Measurements from ENCODE around the gene TJP3. TPM values are rescaled to one million over a fixed set of nuclear protein-coding genes. Genes with fewer than 3 reads are reported as not detected.

TJP3 gene
- total RNA-seq, 2 donors from 2014 or later, result 15.7 to 25.9 TPM

DNA sequence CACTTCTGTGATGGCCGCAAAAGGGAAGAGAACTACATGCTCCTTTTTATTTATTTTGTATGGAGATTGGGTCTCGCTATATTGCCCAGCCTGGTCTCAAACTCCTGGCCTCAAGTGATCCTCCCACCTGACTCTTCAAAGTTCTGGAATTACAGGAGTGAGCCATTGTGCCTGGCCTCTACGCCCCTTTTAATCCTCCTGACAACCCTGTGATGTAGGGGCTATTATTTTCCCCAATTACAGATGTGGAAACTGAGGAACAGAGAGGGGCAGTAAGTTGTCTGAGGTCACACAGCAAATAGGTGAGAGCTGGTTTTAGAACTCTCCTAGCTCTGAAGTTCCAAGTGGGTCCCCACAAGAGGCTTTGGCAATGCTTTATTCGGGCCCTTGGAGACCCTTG is 11.7 kb downstream of the TJP3 start:
- Histone ChIP-seq H3K9ac (ENCODE audit: extremely low read depth, low read length, poor library complexity, severe bottlenecking) (no peak overlapping the region), H3K36me3 (ENCODE audit: control insufficient read depth, insufficient read depth, low read length) (no peaks in the 10 kb centered on the region), H3K4me1 (ENCODE audit: control insufficient read depth, insufficient read depth, low read length) (no peaks in the 10 kb centered on the region), H3K9me3 (ENCODE audit: control insufficient read depth, low read length) (no peaks in the 10 kb centered on the region), H3K27ac (ENCODE audit: low read depth, low read length) (no peak overlapping the region), H3K4me3 (ENCODE audit: low read length) (no peak overlapping the region), H3K27me3 (ENCODE audit: control insufficient read depth, insufficient read depth, low read length, poor library complexity, severe bottlenecking) (peaks cover 7% of the 10 kb centered on the region)
- Mint-ChIP-seq H3K27ac (no peak overlapping the region), H3K4me1 (peaks cover 4% of the 10 kb centered on the region), H3K27me3 (ENCODE audit: insufficient read depth) (peaks cover 10% of the 10 kb centered on the region), H3K4me3 (no peak overlapping the region), H3K9me3 (no peaks in the 10 kb centered on the region), H3K36me3 (ENCODE audit: low read depth) (no peaks in the 10 kb centered on the region)
- 98% methylated on average over 4 of the region's 4 CpGs; no CpG with 5 or more reads in 1 of the 2 experiments for WGBS, 2 experiments (ENCODE audit: insufficient coverage in 1 of 2, insufficient read length in 1 of 2)
- TF ChIP-seq, protein P1, sequence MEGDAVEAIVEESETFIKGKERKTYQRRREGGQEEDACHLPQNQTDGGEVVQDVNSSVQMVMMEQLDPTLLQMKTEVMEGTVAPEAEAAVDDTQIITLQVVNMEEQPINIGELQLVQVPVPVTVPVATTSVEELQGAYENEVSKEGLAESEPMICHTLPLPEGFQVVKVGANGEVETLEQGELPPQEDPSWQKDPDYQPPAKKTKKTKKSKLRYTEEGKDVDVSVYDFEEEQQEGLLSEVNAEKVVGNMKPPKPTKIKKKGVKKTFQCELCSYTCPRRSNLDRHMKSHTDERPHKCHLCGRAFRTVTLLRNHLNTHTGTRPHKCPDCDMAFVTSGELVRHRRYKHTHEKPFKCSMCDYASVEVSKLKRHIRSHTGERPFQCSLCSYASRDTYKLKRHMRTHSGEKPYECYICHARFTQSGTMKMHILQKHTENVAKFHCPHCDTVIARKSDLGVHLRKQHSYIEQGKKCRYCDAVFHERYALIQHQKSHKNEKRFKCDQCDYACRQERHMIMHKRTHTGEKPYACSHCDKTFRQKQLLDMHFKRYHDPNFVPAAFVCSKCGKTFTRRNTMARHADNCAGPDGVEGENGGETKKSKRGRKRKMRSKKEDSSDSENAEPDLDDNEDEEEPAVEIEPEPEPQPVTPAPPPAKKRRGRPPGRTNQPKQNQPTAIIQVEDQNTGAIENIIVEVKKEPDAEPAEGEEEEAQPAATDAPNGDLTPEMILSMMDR (conservative IDR thresholded peaks at IDR 0.05), result no peak
- no peak for DNase-seq

GRCh38 chr19:3720349-3720917 is 12.2 kb downstream of the TJP3 start:
- H3K36me3 Mint-ChIP-seq (ENCODE audit: low read depth), result no peaks in the 10 kb centered on the region
- H3K4me1 Mint-ChIP-seq, result peaks cover 4% of the 10 kb centered on the region
- no peaks in the 10 kb centered on the region for H3K4me1 ChIP-seq (ENCODE audit: control insufficient read depth, insufficient read depth, low read length)
- TF ChIP-seq, protein P1 (conservative IDR thresholded peaks at IDR 0.05), result no peak
- no peak overlapping the region for H3K27ac ChIP-seq (ENCODE audit: low read depth, low read length)
- H3K9ac ChIP-seq (ENCODE audit: extremely low read depth, low read length, poor library complexity, severe bottlenecking), result no peak overlapping the region
- DNase-seq, result no peak
- H3K27ac Mint-ChIP-seq, result no peak overlapping the region
- peaks cover 10% of the 10 kb centered on the region for H3K27me3 Mint-ChIP-seq (ENCODE audit: insufficient read depth)
- H3K27me3 ChIP-seq (ENCODE audit: control insufficient read depth, insufficient read depth, low read length, poor library complexity, severe bottlenecking), result peaks cover 7% of the 10 kb centered on the region
- no peaks in the 10 kb centered on the region for H3K9me3 ChIP-seq (ENCODE audit: control insufficient read depth, low read length)
- 54% methylated on average over 9 of the region's 9 CpGs; no CpG with 5 or more reads in 1 of the 2 experiments for WGBS, 2 experiments (ENCODE audit: insufficient coverage in 1 of 2, insufficient read length in 1 of 2)
- no peak overlapping the region for H3K4me3 Mint-ChIP-seq
- no peak overlapping the region for H3K4me3 ChIP-seq (ENCODE audit: low read length)
- no peaks in the 10 kb centered on the region for H3K9me3 Mint-ChIP-seq
- no peaks in the 10 kb centered on the region for H3K36me3 ChIP-seq (ENCODE audit: control insufficient read depth, insufficient read depth, low read length)

- peak overlapping the region; percentile 63 for H3K4me3 Mint-ChIP-seq
- H3K4me3 ChIP-seq (ENCODE audit: low read length), result peak overlapping the region; percentile 76
These were observed 13.1 kb downstream of the TJP3 start for GRCh38 chr19:3721131-3721886.

More at GRCh38 chr19:3721131-3721886, 13.1 kb downstream of the TJP3 start:
- 27 to 41% methylated on average over 26 to 44 of the region's 46 CpGs for WGBS, 2 experiments (ENCODE audit: insufficient coverage in 1 of 2, insufficient read length in 1 of 2)
- Histone ChIP-seq H3K9me3 (ENCODE audit: control insufficient read depth, low read length) (no peaks in the 10 kb centered on the region), H3K27me3 (ENCODE audit: control insufficient read depth, insufficient read depth, low read length, poor library complexity, severe bottlenecking) (peaks cover 7% of the 10 kb centered on the region), H3K27ac (ENCODE audit: low read depth, low read length) (no peak overlapping the region), H3K9ac (ENCODE audit: extremely low read depth, low read length, poor library complexity, severe bottlenecking) (no peak overlapping the region), H3K4me1 (ENCODE audit: control insufficient read depth, insufficient read depth, low read length) (no peaks in the 10 kb centered on the region), H3K36me3 (ENCODE audit: control insufficient read depth, insufficient read depth, low read length) (no peaks in the 10 kb centered on the region)
- Mint-ChIP-seq H3K27me3 (ENCODE audit: insufficient read depth) (peaks cover 12% of the 10 kb centered on the region), H3K9me3 (no peaks in the 10 kb centered on the region), H3K36me3 (ENCODE audit: low read depth) (no peaks in the 10 kb centered on the region), H3K27ac (no peak overlapping the region), H3K4me1 (peaks cover 4% of the 10 kb centered on the region)
- DNase-seq, result peak; percentile 99
- TF ChIP-seq, protein P1 (conservative IDR thresholded peaks at IDR 0.05), result no peak

Data from endodermal cell (in vitro differentiated cells).